Cardiac fibroblast (primary cell): ENCODE data around the gene CALR3.

ENCODE experiments used
- DNase-seq, 2 donors: peaks; one replicate each; pipeline versions ENCODE4 v3.0.0 to v3.0.0-alpha.2; 2010; ENCODE audit warnings: low read depth in 2 of 2
- H3K4me3 ChIP-seq, 2 donors: replicated peaks in 1 of 2; 1 replicate in 1 of 2; 2 replicates in 1 of 2; pipeline ENCODE4 v1.5.1; 2011; ENCODE audit warnings: low read depth in 2 of 2, low read length in 2 of 2, mild to moderate bottlenecking in 2 of 2, moderate library complexity in 1 of 2
- TF ChIP-seq, protein P1 (sequence below): IDR thresholded peaks from one replicate; pipeline ENCODE4 v1.5.1; 2011; ENCODE audit warnings: low read depth, mild to moderate bottlenecking, low read length, inconsistent platforms

Gene CALR3

DNA sequence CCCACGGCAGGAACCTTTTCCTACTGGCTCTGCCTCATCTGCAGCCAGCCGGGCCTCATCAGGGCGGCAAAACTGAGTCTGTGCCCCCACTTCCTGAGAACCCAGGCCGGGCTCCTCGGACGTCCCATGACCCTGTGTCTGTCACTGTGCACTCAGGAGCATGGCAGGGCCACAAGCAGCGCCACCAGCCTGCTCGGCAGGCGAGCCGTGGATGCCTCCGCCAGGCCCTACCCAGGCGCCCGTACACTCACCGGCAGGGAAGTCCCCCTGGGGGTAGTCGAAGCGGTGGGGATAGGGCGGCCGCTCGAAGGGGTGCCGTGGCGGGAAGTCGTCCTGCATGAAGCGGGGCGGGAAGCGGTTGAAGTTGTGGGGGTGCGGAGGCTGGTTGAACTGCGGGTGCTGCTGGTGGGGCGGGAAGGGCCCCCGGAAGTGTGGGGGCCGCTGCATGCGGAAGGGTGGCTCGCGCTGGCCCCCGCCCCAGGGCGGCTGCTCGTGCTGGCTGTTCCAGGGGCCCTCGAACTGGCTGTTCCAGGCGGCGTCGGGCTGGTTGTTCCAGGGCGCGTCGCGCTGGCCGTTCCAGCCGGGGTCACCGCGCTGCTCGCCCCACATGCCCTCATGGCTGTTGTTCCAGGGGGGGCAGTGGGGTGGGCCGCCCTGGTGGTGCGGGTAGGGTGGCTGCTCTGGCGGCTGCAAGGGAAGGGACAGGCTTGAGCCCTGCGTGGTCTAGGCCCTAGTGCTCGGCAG lies 29.2 kb upstream of the CALR3 start:
- TF ChIP-seq, protein P1, sequence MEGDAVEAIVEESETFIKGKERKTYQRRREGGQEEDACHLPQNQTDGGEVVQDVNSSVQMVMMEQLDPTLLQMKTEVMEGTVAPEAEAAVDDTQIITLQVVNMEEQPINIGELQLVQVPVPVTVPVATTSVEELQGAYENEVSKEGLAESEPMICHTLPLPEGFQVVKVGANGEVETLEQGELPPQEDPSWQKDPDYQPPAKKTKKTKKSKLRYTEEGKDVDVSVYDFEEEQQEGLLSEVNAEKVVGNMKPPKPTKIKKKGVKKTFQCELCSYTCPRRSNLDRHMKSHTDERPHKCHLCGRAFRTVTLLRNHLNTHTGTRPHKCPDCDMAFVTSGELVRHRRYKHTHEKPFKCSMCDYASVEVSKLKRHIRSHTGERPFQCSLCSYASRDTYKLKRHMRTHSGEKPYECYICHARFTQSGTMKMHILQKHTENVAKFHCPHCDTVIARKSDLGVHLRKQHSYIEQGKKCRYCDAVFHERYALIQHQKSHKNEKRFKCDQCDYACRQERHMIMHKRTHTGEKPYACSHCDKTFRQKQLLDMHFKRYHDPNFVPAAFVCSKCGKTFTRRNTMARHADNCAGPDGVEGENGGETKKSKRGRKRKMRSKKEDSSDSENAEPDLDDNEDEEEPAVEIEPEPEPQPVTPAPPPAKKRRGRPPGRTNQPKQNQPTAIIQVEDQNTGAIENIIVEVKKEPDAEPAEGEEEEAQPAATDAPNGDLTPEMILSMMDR: no peak
- no peak overlapping the region for H3K4me3 ChIP-seq
- DNase-seq: no peak

DNA sequence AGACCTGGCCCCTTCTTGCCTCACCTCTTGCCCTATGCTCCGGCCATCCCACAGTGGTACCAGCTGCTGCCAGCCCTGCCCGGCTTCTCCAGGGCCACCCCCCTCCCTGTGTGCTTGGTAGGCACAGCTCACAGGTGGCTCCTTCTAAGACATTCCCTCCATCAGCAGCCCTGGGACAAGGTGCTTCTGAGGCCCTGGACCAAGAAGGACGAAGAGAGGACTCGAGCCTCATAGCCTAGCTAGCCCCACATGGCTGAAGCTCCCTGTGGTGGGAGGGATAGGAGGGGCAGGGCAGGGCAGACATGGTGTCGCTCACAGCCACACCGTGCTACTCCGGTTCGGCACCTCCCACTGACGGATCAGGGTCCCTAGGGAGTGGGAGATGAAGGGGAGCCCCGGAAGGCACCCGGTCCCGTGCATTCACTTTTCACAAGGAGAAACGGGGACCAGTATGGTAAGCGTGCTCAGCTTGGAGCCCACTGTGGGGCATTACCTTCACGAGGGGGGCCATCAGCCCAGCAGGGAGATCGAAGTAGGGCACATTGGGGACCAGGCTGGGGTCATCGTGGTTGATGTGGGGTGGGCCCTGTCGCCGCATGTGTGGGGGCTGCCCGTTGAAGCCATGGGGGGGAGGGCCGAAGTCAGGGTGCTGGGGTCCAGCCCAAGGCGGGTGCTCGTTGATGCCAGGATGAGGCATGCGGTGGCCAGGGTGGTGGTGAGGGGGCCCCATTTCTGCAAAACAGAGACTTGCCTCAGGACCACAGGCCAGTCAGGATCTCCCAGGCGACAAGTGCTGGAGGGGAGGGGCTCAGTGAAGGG lies 26.8 kb upstream of the CALR3 start:
- H3K4me3 ChIP-seq: no peak overlapping the region
- TF ChIP-seq, protein P1: no peak
- no peak for DNase-seq

DNA sequence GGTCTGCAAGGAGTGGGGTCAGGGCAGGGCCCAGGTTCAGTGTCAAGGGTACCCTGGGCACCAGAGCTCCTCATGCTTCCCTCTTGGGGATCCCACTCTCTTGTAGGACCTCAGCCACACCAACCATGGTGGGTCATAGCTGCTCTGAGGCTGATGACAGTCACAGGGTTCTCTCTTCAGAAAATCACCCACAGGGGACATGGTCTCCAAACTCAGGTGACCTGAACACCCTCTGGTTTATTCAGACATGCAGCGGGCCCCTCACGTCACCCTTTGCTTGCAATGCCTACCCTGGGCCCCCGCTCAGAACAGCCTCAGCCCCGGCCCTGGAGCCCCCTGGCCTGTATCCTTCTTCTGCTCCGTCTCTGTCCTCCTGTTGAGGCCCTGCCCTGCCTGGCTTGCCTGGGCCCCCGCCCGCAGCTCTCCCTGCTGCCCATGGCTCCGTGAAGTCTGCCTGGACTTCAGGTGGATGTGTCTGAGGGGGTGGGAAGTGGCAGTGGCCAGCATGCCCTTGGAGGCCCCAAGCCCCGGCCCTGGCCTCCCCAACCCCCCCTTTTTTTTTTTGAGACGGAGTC lies 25.8 kb upstream of the CALR3 start:
- no peak for DNase-seq
- TF ChIP-seq, protein P1: no peak

DNA sequence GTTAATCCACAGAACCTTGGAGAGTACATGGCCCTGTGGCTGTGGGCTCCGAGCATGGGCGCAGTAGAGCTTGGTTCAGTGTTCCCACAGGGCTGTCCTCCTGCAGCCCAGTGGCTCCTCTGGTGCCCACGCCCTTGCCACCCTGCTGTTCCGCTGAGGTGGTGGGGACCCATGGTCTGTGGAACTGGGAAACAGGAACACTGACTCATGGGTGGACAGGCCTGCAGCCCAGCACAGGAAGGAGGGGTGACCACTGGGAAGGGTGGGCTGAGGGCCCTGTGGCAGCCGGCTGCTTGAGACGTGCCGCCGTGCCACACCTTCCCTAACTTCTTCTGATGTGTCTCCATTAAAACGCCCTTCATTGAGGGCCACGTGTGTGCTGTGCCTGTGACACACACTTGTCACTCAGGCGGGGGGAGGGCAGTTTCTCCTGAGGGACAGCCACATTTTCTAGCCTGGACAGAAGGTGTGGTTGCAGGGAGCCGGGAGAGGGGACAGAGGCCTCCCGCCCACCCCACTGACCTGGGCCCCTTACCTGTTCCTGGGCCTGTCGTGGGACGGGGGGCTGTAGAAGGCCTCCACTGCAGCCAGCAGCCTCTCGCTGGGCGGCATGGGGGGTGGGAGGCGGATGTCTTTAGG lies 25.1 kb upstream of the CALR3 start:
- TF ChIP-seq, protein P1: no peak

More for the DNA sequence above, 25.8 kb upstream of the CALR3 start:
- H3K4me3 ChIP-seq: no peak overlapping the region

DNA sequence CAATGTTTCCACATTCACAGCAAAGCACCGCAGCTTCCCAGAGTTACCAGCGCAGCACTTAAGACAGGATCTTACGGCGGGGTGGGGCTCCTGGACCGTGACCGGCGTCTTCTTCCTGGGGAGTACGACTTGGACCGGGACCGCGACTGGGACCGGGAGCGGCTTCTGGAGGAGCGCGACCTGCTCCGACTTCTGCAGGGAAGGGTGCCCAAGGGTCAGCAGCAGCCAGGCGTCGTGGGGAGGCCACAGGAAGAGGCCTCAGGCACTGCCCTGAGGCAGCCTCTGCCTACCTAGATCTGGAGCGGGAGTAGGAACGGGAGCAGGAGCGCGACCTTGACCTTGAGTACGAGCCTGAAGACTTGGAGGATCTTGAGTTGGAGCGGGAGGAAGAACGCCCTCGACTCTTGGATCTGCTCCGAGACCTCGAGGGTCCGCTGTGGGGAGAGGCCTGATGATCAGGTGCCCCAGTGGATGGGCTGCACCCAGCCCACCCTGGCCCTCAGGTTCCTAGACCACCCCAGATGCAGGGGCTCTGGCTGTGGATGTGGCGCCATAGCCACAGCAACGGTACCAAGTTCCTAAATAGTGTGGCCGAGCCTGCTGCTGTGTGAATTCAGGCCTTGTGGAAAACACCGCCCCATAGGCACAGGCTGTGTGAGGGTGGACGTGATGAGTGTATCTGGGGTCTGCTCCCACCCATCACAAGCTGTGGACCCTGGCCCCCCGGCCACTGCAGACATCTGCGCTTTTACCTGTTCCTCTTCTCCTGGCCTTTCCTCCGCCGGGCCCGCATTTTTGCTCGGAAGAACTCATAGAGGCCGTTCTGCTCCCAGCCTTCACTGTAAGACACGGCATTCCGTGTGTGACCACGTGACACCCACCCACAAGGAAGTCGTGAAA lies 24.4 kb upstream of the CALR3 start:
- DNase-seq: no peak
- no peak overlapping the region for H3K4me3 ChIP-seq
- TF ChIP-seq, protein P1: no peak

More for the DNA sequence above, 25.1 kb upstream of the CALR3 start:
- no peak for DNase-seq
- H3K4me3 ChIP-seq: no peak overlapping the region
